Measurements from ENCODE around the gene DCTN1. TPM values are rescaled to one million over a fixed set of nuclear protein-coding genes. Genes with fewer than 3 reads are reported as not detected.

Gene DCTN1
- polyA plus RNA-seq, 1 of the 3 experiments (the other 2 are of a cell fraction) = 91.1 TPM

DNA sequence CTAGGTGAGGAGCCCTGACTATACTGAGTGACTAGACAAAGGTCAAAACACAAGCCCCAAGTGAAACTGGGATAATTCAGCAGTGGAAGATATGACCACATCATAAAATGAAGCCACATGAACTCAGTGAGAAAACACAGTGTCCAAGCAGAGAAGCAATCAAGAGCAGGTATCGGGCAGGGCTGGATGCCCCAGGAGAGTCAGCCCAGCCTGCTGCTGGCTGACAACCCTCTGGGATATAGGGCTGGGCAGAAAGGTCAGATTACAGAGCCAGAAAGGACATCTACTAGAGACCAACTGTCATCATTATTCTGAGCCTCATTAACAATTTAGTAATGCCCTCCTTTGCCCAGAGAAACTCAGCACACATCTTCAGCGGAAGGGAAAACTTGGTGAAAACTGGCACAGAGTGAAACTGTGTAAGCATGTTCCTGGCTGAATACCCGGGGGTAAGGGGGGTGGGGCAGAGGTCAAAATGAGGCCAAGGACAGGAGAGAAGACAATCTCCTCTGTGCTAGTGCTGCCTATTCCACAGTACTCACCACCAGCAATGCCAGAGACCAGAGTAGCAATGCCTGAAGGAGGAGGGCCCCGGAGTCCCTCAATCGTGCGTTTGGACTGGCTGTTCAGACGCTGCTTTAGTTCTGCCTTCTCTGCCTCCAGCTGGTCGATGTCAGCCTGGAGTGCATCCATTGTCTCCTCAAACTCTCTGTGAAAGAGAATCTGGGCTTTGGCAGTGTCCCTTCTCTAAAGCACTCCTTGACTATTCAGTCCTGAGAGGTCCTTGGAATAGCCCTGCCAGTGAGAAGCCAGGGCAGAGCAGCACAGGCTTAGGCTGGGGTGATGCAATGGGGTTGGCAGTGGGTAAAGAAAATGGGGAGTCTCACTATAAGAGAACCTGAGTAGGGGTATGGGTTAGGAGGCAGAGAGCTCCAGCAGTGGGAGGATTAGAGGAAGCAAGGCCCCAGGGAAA lies 15.3 kb downstream of the DCTN1 start:
- TF ChIP-seq MXI1 (IDR thresholded peaks at IDR 0.05; ENCODE audit: low read depth, low read length) (no peak), RCOR1 (IDR thresholded peaks at IDR 0.05; ENCODE audit: low read length) (no peak), TCF12 (IDR thresholded peaks at IDR 0.05) (no peak), EP300 (IDR thresholded peaks at IDR 0.05; ENCODE audit: borderline replicate concordance in 1 of 2, low read depth in 1 of 2, low read length in 1 of 2) (no peak)
- TF ChIP-seq, protein P1, sequence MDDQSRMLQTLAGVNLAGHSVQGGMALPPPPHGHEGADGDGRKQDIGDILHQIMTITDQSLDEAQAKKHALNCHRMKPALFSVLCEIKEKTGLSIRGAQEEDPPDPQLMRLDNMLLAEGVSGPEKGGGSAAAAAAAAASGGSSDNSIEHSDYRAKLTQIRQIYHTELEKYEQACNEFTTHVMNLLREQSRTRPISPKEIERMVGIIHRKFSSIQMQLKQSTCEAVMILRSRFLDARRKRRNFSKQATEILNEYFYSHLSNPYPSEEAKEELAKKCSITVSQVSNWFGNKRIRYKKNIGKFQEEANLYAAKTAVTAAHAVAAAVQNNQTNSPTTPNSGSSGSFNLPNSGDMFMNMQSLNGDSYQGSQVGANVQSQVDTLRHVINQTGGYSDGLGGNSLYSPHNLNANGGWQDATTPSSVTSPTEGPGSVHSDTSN (IDR thresholded peaks at IDR 0.05) = no peak
- TF ChIP-seq, protein P2, sequence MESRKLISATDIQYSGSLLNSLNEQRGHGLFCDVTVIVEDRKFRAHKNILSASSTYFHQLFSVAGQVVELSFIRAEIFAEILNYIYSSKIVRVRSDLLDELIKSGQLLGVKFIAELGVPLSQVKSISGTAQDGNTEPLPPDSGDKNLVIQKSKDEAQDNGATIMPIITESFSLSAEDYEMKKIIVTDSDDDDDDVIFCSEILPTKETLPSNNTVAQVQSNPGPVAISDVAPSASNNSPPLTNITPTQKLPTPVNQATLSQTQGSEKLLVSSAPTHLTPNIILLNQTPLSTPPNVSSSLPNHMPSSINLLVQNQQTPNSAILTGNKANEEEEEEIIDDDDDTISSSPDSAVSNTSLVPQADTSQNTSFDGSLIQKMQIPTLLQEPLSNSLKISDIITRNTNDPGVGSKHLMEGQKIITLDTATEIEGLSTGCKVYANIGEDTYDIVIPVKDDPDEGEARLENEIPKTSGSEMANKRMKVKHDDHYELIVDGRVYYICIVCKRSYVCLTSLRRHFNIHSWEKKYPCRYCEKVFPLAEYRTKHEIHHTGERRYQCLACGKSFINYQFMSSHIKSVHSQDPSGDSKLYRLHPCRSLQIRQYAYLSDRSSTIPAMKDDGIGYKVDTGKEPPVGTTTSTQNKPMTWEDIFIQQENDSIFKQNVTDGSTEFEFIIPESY (IDR thresholded peaks at IDR 0.05; ENCODE audit: borderline replicate concordance, low read depth) = no peak
- TF ChIP-seq, protein P3, sequence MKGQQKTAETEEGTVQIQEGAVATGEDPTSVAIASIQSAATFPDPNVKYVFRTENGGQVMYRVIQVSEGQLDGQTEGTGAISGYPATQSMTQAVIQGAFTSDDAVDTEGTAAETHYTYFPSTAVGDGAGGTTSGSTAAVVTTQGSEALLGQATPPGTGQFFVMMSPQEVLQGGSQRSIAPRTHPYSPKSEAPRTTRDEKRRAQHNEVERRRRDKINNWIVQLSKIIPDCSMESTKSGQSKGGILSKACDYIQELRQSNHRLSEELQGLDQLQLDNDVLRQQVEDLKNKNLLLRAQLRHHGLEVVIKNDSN (IDR thresholded peaks at IDR 0.05; ENCODE audit: borderline replicate concordance, low read depth) = no peak
- Histone ChIP-seq H3K27me3 (ENCODE audit: insufficient read depth) (no peaks in the 10 kb centered on the region), H3K4me1 (ENCODE audit: control insufficient read depth in 1 of 2, insufficient read depth in 2 of 2, low read depth in 1 of 2, low read length in 1 of 2) (no peaks in the 10 kb centered on the region), H3F3A (replicated peaks; ENCODE audit: insufficient read depth) (no peaks in the 10 kb centered on the region), H2AFZ (ENCODE audit: low read depth) (no peak overlapping the region), H3K9me2 (no peaks in the 10 kb centered on the region), H3K9ac (no peak overlapping the region), H3K4me3 (ENCODE audit: low read depth in 2 of 2, low read length in 1 of 2) (no peak overlapping the region), H3K9me3 (no peaks in the 10 kb centered on the region), H3K79me2 (ENCODE audit: insufficient read depth) (no peaks in the 10 kb centered on the region), H3K4me2 (no peak overlapping the region), H3K36me3 (replicated peaks in 1 of 2; ENCODE audit: control insufficient read depth in 1 of 2, insufficient read depth in 2 of 2, low read length in 1 of 2) (peaks cover 46 to 97% of the 10 kb centered on the region in 2 experiments), H4K20me1 (ENCODE audit: insufficient read depth) (no peaks in the 10 kb centered on the region), H3K27ac (ENCODE audit: low read depth in 2 of 2, low read length in 1 of 2) (no peak overlapping the region)
- ChIA-PET CTCF (interaction anchor here (0.7 to 4.2 kb wide), 7 partner anchors 10 to 31 kb away, joined by 3 to 31 read pairs (median 3); no protein-coding TSS in a partner anchor), POLR2A (no interaction called here)
- no peak for DNase-seq
- 91% methylated on average over 8 of the region's 8 CpGs for WGBS (ENCODE audit: low lambda C conversion rate)

DNA sequence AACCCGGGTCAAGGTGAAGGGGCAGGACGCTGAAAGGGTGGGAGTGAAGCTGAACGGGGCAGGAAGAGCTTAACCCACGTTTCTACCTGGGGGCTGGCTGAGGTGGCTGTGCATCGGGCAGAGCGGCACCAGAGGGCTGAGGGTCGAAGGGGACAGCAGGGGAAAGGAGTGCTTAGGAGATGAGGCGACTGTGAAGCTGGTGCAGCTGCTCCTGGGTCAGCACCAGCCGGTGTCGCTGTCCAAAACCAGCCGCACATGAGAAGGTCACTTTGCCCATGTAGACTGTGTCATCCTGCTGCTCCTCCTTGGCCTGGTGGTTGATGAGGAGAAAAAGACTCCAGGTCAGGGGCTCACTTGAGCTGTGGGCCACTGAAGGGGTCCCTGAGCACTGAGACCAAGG lies 18.8 kb downstream of the DCTN1 start:
- Histone ChIP-seq H3K27me3 (ENCODE audit: insufficient read depth) (no peaks in the 10 kb centered on the region), H4K20me1 (ENCODE audit: insufficient read depth) (no peaks in the 10 kb centered on the region), H3K4me1 (ENCODE audit: control insufficient read depth in 1 of 2, insufficient read depth in 2 of 2, low read depth in 1 of 2, low read length in 1 of 2) (no peaks in the 10 kb centered on the region), H3K4me2 (no peak overlapping the region), H3F3A (replicated peaks; ENCODE audit: insufficient read depth) (no peaks in the 10 kb centered on the region), H3K27ac (ENCODE audit: low read depth in 2 of 2, low read length in 1 of 2) (no peak overlapping the region), H3K36me3 (replicated peaks in 1 of 2; ENCODE audit: control insufficient read depth in 1 of 2, insufficient read depth in 2 of 2, low read length in 1 of 2) (peaks cover 33 to 95% of the 10 kb centered on the region in 2 experiments), H3K9ac (no peak overlapping the region), H3K9me3 (no peaks in the 10 kb centered on the region), H3K79me2 (ENCODE audit: insufficient read depth) (no peaks in the 10 kb centered on the region), H3K9me2 (no peaks in the 10 kb centered on the region), H2AFZ (ENCODE audit: low read depth) (no peak overlapping the region), H3K4me3 (ENCODE audit: low read depth in 2 of 2, low read length in 1 of 2) (no peak overlapping the region)
- CTCF ChIA-PET = interaction anchor here (1.2 to 4.2 kb wide), 2 partner anchors 26 to 30 kb away, joined by 3 to 31 read pairs; no protein-coding TSS in a partner anchor
- no peak for DNase-seq
- POLR2A ChIA-PET = no interaction called here
- 83% methylated on average over 8 of the region's 11 CpGs for WGBS (ENCODE audit: low lambda C conversion rate)
- TF ChIP-seq POLR2AphosphoS5 (IDR thresholded peaks at IDR 0.05; ENCODE audit: low read depth, low read length) (no peak), MXI1 (IDR thresholded peaks at IDR 0.05; ENCODE audit: low read depth, low read length) (no peak), USF2 (IDR thresholded peaks at IDR 0.05; ENCODE audit: borderline replicate concordance, low read depth, low read length) (no peak), YY1 (IDR thresholded peaks at IDR 0.05; ENCODE audit: low read depth) (no peak), RCOR1 (IDR thresholded peaks at IDR 0.05; ENCODE audit: low read length) (no peak), GABPA (IDR thresholded peaks at IDR 0.05; ENCODE audit: low read depth) (no peak), SIN3A (IDR thresholded peaks at IDR 0.05; ENCODE audit: borderline replicate concordance, low read depth, low read length) (no peak), CHD2 (IDR thresholded peaks at IDR 0.05; ENCODE audit: low read length, partially characterized antibody) (no peak), JUND (IDR thresholded peaks at IDR 0.05) (no peak), EP300 (IDR thresholded peaks at IDR 0.05; ENCODE audit: borderline replicate concordance in 1 of 2, low read depth in 1 of 2, low read length in 1 of 2) (no peak), NRF1 (IDR thresholded peaks at IDR 0.05; ENCODE audit: low read depth, low read length) (no peak), FOXJ3 (CRISPR knock-in tag; IDR thresholded peaks at IDR 0.05) (no peak), RAD21 (IDR thresholded peaks at IDR 0.05; ENCODE audit: low read length) (no peak)
- TF ChIP-seq, protein P1 (IDR thresholded peaks at IDR 0.05) = no peak
- TF ChIP-seq, protein P2 (IDR thresholded peaks at IDR 0.05; ENCODE audit: borderline replicate concordance, low read depth) = no peak
